IPS DF 4.7 (cell line): ENCODE data around the gene FRG2C.
"Not testable (repeated sequence)": the region's sequence is repeated elsewhere in the genome, so short reads cannot be mapped to it uniquely, and the experiment has no call there.

Experiments
- DNase-seq: peaks from one replicate; pipeline ENCODE4 v3.0.0-alpha.2; 2013; ENCODE audit warnings: low spot score; ENCODE audit errors: extremely low read depth

The FRG2C gene

GRCh38 chr3:75669348-75670297 is 5.5 kb downstream of the FRG2C start:
- DNase-seq: not testable (repeated sequence)

- DNase-seq: not testable (repeated sequence)
These were observed 6.5 kb downstream of the FRG2C start for GRCh38 chr3:75670298-75671286.

DNA sequence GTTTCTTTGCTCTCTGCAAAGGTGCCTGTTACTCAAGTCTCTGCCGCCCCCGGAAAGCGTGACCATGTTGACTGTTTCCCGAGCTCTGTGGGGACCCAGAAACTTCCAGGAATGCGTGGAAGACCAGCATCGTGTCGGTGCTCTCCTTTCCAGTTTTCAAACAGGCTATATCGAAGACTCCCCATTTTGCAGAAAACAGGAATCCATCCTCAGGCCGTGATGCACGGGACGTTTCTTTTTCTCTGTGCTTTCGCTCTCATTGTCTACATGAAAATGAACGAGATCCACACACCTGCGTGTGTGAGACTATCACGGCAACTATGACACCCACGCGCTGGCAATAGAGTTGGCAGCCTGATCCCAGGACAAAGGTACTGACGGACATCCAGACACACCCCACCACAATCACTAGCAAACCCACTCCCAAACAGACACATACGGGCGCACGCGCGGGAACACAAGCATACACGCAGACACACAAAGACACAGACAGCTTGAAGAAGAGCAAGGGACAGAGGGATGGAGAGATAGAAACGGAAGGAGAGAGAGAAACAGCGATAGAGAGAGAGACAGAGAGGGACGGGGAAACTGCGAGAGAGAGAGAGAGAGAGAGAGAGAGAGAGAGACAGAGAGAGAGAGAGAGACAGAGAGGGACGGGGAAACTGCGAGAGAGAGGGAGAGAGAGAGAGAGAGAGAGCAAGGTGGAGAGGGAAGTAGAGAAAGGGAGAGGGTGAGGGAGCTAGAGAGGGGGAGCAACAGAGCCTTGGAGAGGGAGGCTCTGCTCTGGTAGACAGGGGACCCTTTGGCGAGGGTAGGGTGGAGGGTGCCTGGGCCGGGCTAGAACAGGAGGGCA is 7.4 kb downstream of the FRG2C start:
- DNase-seq: not testable (repeated sequence)

GRCh38 chr3:75672140-75672775 is 8.1 kb downstream of the FRG2C start:
- not testable (repeated sequence) for DNase-seq

DNA sequence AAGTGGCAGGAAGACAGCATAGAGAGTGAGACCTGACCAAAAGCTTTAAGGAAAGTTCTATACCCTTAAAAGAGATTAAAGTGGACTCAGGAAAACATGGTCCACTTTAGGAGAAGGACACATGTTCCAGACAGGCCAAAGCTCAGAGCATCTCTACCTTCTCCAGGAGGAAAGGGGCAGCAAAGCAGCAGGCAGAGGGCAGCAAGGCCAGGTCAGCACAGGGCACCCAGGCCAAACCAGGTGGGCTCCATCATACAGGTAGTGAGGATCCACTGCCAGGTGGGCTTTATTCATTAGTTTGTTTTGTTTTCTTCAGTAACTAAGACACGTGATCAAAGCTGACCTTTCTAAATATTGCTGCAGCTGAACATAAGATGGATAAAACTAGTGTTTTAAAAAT is 19.8 kb downstream of the FRG2C start:
- not testable (repeated sequence) for DNase-seq

- DNase-seq: no peak
These were observed 23.2 kb downstream of the FRG2C start for GRCh38 chr3:75687323-75687722.

- no peak for DNase-seq
These were observed 27.9 kb downstream of the FRG2C start for GRCh38 chr3:75692061-75692460.
